Pancreas (tissue), 10 donors: ENCODE data around the gene RSAD2. TPM values are rescaled to one million over a fixed set of nuclear protein-coding genes. Genes with fewer than 3 reads are reported as not detected.
"Not testable (repeated sequence)": the region's sequence is repeated elsewhere in the genome, so short reads cannot be mapped to it uniquely, and the experiment has no call there.

ENCODE experiments used
- ATAC-seq, 4 donors: fragments of 200-7000 bp; cut with Tn5 transposase; one replicate each; pipeline versions ENCODE4 v1.8.0 to v1.9.1; 2020; ENCODE audit warnings: mild to moderate bottlenecking in 4 of 4, moderate library complexity in 4 of 4
- DNase-seq, 6 donors: peaks; one replicate each; pipeline ENCODE4 v3.0.0-alpha.2; 2020
- FAIRE-seq: peaks from 2 replicates; lab custom pipeline; 2012; peaks lifted over from hg19 to GRCh38; lab: Jason Lieb, UNC
- H3K27ac ChIP-seq, 4 donors: fragments of 200-600 bp; sonication (generic); 1 replicate in 3 of 4; 2 replicates in 1 of 4; pipeline versions ENCODE4 v1.5.0 to v1.8.0; 2020
- H3K27me3 ChIP-seq, 4 donors: fragments of 200-600 bp; one replicate each; pipeline ENCODE4 v1.8.0; 2021
- H3K36me3 ChIP-seq, 3 donors: fragments of 200-600 bp; sonication (generic) in 1 of 3; one replicate each; pipeline versions ENCODE4 v1.5.0 to v1.8.0; 2020 to 2021
- H3K4me1 ChIP-seq, 3 donors: fragments of 200-600 bp; one replicate each; pipeline ENCODE4 v1.8.0; 2021
- H3K4me3 ChIP-seq, 4 donors: fragments of 200-600 bp; sonication (generic) in 2 of 4; one replicate each; pipeline versions ENCODE4 v1.5.0 to v1.8.0; 2020 to 2021
- H3K9me3 ChIP-seq, 4 donors: fragments of 200-600 bp; one replicate each; pipeline ENCODE4 v1.8.0; 2021
- WGBS, 2 donors: extraction: QIAGEN DNeasy Blood & Tissue Kit; methylation state at CpG; one replicate each; pipeline ENCODE4 v1.1.7; 2013; 5-methylcytosine and 5-hydroxymethylcytosine counted together
- intact Hi-C, 3 donors: fragments of 100-400 bp; cut with DNase I; formaldehyde crosslinking; loops; one replicate each; pipeline versions ENCODE4 v1.11.1 to v1.14.2; 2022
- polyA plus RNA-seq, 2 donors: library from polyadenylated mRNA; stranded (reverse); fragments of 200-250 nt; gene quantifications; one replicate each; pipeline ENCODE4 v1.2.3, GENCODE V29; 2013
- total RNA-seq, 6 donors: library from RNA; stranded (reverse); fragmentation: NEBNext Ultra II Directional in 4 of 6; extraction: Animal tissue kit (Norgen Biotek cat#: 25700) in 4 of 6; gene quantifications; one replicate each; pipeline versions ENCODE4 v1.2.1 to v1.2.4, GENCODE V29; 2021 to 2023
- TF ChIP-seq, protein P1 (sequence below), 4 donors: fragments of 200-600 bp; sonication (generic) in 3 of 4; IDR thresholded peaks; one replicate each; pipeline versions ENCODE4 v1.5.0 to v1.8.0; 2021; ENCODE audit warnings: antibody characterized with exemption in 4 of 4
- donor health status: healthy with polysubstance abuse.
- donor health status: DM: no; HTN: no; CAD: no; lungs with moderate emphysema.
- donor health status: DM: no; HTN: no; CAD: no.
- donor health status: control.
- donor health status: control.
- donor health status: Bipolar disorder and iron deficiency.
- donor health status: DM: yes; HTN: yes; CAD: no.
- donor health status: DM: no; HTN: no; CAD: no.
- donor health status: DM: no; HTN: no; CAD: no.
- donor health status: DM: yes; HTN: yes; CAD: no.

The RSAD2 gene
- total and polyA plus RNA-seq, 8 donors, result 0.60 to 2.9 (median 1.9) TPM

DNA sequence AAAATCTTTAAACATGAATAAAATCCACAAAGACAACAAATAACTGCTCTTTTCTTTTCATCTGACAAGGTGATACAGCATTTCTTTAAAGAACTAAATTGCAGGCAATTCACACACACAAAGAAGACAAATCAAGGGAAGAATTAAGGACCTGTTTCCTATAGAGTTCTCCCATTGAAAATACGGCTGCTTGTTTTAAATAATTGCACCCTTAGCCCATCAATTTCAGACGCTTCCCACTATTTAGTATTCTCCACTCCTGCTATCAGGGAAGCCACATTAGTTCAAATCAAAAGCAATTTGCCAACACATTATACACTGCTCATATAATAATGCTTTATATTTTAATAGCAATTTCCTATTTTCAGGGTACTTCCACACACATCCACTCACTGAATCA is 23.2 kb upstream of the RSAD2 start:
- H3K36me3 ChIP-seq, result peaks cover 5 to 17% (median 5%) of the 10 kb centered on the region in 3 donors
- whole genome bisulfite sequencing, 2 donors, result 73 to 94% methylated on average over 2 of the region's 2 CpGs
- no peak overlapping the region for H3K27ac ChIP-seq
- intact Hi-C loops, result no loop called here
- DNase-seq, result no peak
- no peak overlapping the region for H3K4me3 ChIP-seq
- no peaks in the 10 kb centered on the region for H3K9me3 ChIP-seq
- FAIRE-seq, result no peak
- no peak for ATAC-seq
- TF ChIP-seq, protein P1, sequence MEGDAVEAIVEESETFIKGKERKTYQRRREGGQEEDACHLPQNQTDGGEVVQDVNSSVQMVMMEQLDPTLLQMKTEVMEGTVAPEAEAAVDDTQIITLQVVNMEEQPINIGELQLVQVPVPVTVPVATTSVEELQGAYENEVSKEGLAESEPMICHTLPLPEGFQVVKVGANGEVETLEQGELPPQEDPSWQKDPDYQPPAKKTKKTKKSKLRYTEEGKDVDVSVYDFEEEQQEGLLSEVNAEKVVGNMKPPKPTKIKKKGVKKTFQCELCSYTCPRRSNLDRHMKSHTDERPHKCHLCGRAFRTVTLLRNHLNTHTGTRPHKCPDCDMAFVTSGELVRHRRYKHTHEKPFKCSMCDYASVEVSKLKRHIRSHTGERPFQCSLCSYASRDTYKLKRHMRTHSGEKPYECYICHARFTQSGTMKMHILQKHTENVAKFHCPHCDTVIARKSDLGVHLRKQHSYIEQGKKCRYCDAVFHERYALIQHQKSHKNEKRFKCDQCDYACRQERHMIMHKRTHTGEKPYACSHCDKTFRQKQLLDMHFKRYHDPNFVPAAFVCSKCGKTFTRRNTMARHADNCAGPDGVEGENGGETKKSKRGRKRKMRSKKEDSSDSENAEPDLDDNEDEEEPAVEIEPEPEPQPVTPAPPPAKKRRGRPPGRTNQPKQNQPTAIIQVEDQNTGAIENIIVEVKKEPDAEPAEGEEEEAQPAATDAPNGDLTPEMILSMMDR (IDR thresholded peaks at IDR 0.05), result no peak
- H3K4me1 ChIP-seq, result no peaks in the 10 kb centered on the region
- H3K27me3 ChIP-seq, result no peaks in the 10 kb centered on the region

DNA sequence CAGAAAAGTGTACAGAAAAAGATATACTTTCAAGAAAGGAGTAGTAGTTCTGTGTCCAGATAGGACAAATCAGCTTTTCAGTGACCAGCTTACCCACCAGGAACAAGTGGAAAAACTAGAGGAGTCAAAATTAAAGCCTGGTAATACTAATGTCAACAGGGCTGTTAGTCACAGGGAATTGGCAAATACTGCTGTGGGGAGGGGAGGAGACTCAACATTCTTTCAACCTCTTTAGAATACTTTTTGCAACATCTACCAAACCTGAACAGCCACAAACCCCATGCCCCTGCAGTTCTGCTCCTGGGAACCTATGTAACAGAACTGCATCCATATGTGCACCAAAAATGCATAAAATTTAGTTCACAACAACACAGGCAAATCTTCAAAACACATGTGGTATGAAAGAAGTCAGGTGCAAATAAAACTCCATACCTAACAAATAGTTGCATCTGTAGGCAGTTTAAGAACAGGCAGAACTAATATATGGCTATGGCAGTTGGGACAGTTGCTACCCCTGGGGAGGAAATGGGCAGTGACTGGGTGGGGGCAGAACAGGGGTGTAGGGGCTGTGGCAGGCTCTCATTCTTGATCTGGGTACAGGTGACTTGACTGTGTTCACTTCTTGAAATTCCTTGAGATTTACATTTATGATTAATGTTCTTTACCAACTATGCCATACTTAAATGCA is 21.6 kb upstream of the RSAD2 start:
- H3K4me1 ChIP-seq, result no peaks in the 10 kb centered on the region
- FAIRE-seq, result no peak
- no peaks in the 10 kb centered on the region for H3K27me3 ChIP-seq
- no peak overlapping the region for H3K27ac ChIP-seq
- no peak overlapping the region for H3K4me3 ChIP-seq
- ATAC-seq, result no peak
- peaks cover 0 to 4% (median 3%) of the 10 kb centered on the region in 3 donors for H3K36me3 ChIP-seq
- no peak for DNase-seq
- intact Hi-C loops, result no loop called here
- no peaks in the 10 kb centered on the region for H3K9me3 ChIP-seq
- TF ChIP-seq, protein P1 (IDR thresholded peaks at IDR 0.05), result no peak

DNA sequence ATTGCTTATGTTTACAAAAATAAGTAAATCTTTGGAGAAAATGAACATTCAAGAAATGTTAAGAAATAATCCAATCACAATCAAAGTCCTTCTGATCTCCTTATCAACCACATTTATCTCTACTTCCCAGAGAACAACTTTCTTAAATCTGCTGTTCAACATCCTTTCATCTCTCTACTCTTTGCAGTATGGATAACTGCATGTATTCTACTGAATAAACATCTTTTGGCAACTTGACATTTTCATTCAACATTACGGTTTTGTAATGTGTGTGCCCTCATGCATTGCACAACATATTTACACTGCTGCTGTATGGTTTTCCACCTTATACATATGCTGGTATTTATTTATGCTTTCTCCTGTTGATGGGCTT is 21.0 kb upstream of the RSAD2 start:
- DNase-seq (no peak), ATAC-seq (no peak), FAIRE-seq (no peak)
- H3K4me3 ChIP-seq, result no peak overlapping the region
- 86 to 89% methylated on average over 1 of the region's 1 CpG for WGBS, 2 donors
- H3K27ac ChIP-seq, result no peak overlapping the region
- no peaks in the 10 kb centered on the region for H3K27me3 ChIP-seq
- H3K4me1 ChIP-seq, result no peaks in the 10 kb centered on the region
- TF ChIP-seq, protein P1 (IDR thresholded peaks at IDR 0.05), result no peak
- intact Hi-C loops, result no loop called here
- no peaks in the 10 kb centered on the region for H3K36me3 ChIP-seq
- H3K9me3 ChIP-seq, result no peaks in the 10 kb centered on the region

DNA sequence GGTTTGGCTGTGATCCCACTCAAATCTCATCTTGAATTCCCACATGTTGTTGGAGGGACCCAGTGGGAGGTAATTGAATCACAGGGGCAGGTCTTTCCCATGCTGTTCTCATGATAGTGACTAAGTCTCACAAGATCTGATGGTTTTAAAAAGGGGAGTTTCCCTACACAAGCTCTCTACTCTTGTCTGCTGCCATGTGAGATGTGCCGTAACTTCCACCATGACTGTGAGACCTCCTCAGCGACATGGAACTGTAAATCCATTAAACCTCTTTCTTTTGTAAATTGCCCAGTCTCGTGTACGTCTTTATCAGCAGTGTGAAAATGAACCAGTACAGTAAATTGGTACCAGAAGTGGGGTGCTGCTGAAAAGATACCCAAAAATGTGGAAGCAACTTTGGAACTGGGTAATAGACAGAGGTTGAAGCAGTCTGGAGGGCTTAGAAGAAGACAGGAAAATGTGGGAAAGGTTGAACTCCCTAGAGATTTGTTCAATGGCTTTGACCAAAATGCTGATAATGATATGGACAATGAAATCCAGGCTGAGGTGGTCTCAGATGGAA is 19.0 kb upstream of the RSAD2 start:
- DNase-seq, H3K9me3 ChIP-seq, H3K27ac ChIP-seq, H3K4me1 ChIP-seq, FAIRE-seq, H3K4me3 ChIP-seq, ATAC-seq, intact Hi-C loops, H3K36me3 ChIP-seq, H3K27me3 ChIP-seq: not testable (repeated sequence)
- 97% methylated on average over 4 of the region's 4 CpGs for WGBS, 2 donors

DNA sequence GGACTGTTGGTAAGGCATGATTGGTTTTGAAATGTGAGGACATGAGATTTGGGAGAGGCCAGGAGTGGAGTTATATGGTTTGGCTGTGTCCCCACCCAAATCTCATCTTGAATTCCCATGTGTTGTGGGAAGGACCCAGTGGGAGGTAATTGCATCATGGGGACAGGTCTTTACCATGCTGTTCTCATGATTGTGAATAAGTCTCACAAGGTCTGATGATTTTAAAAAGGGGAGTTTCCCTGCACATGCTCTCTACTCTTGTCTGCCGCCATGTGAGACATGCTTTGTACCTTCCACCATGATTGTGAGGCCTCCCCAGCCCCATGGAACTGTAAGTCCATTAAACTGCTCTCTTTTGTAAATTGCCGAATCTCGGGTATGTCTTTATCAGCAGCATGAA is 17.3 kb upstream of the RSAD2 start:
- no peaks in the 10 kb centered on the region for H3K36me3 ChIP-seq
- ATAC-seq, result no peak
- FAIRE-seq, result no peak
- no peak overlapping the region for H3K4me3 ChIP-seq
- no peaks in the 10 kb centered on the region for H3K27me3 ChIP-seq
- H3K4me1 ChIP-seq, result no peaks in the 10 kb centered on the region
- no peak for DNase-seq
- TF ChIP-seq, protein P1 (IDR thresholded peaks at IDR 0.05), result no peak
- no peak overlapping the region for H3K27ac ChIP-seq
- no peaks in the 10 kb centered on the region for H3K9me3 ChIP-seq
- WGBS, 2 donors, result 97 to 98% methylated on average over 3 of the region's 3 CpGs
- intact Hi-C loops, result no loop called here
